ENCODE measurements around the gene BOD1L2. TPM values are rescaled to one million over a fixed set of nuclear protein-coding genes. Genes with fewer than 3 reads are reported as not detected.

Gene BOD1L2
- total RNA-seq, 1 donor from 2014 or later: not detected

- Histone ChIP-seq H3K4me1 (no peaks in the 10 kb centered on the region), H3K27me3 (no peaks in the 10 kb centered on the region), H3K9me3 (no peaks in the 10 kb centered on the region), H3K36me3 (no peaks in the 10 kb centered on the region), H3K27ac (no peak overlapping the region), H3K4me3 (no peak overlapping the region)
- intact Hi-C loops (cut with DNase I): no loop called here
- DNase-seq (ENCODE audit: low spot score in 2 of 2): no peak
- no peak for TF ChIP-seq CTCF (IDR thresholded peaks at IDR 0.05)
These were observed 47.7 kb downstream of the BOD1L2 start for GRCh38 chr18:57194622-57195021.

GRCh38 chr18:57195341-57195740 is 48.5 kb downstream of the BOD1L2 start:
- no peaks in the 10 kb centered on the region for H3K9me3 ChIP-seq
- intact Hi-C loops (cut with DNase I): no loop called here
- no peaks in the 10 kb centered on the region for H3K36me3 ChIP-seq
- no peak for DNase-seq (ENCODE audit: low spot score in 2 of 2)
- no peak overlapping the region for H3K4me3 ChIP-seq
- no peak overlapping the region for H3K27ac ChIP-seq
- TF ChIP-seq CTCF (IDR thresholded peaks at IDR 0.05): no peak
- H3K4me1 ChIP-seq: no peaks in the 10 kb centered on the region
- H3K27me3 ChIP-seq: no peaks in the 10 kb centered on the region

GRCh38 chr18:57197261-57197660 is 50.4 kb downstream of the BOD1L2 start:
- H3K9me3 ChIP-seq: no peaks in the 10 kb centered on the region
- H3K27ac ChIP-seq: no peak overlapping the region
- TF ChIP-seq CTCF (IDR thresholded peaks at IDR 0.05): no peak
- intact Hi-C loops (cut with DNase I): no loop called here
- H3K36me3 ChIP-seq: no peaks in the 10 kb centered on the region
- no peak overlapping the region for H3K4me3 ChIP-seq
- DNase-seq (ENCODE audit: low spot score in 2 of 2): no peak
- no peaks in the 10 kb centered on the region for H3K27me3 ChIP-seq
- H3K4me1 ChIP-seq: no peaks in the 10 kb centered on the region

- intact Hi-C loops (cut with DNase I): no loop called here
- TF ChIP-seq CTCF (IDR thresholded peaks at IDR 0.05): no peak
- H3K4me1 ChIP-seq: no peaks in the 10 kb centered on the region
- H3K36me3 ChIP-seq: no peaks in the 10 kb centered on the region
- H3K4me3 ChIP-seq: no peak overlapping the region
- no peak for DNase-seq (ENCODE audit: low spot score in 2 of 2)
- H3K27me3 ChIP-seq: no peaks in the 10 kb centered on the region
- H3K27ac ChIP-seq: no peak overlapping the region
- H3K9me3 ChIP-seq: no peaks in the 10 kb centered on the region
These were observed 51.2 kb downstream of the BOD1L2 start for GRCh38 chr18:57198073-57198472.

Other genes starting within 250 kb of the BOD1L2 start
- gene ST8SIA3, start 205.5 kb downstream of the BOD1L2 start, total RNA-seq: not detected

Measured in ascending aorta (tissue), 2 donors.